Measurements from ENCODE around the gene NDUFA12. TPM values are rescaled to one million over a fixed set of nuclear protein-coding genes. Genes with fewer than 3 reads are reported as not detected.
A peak's percentile ranks its signal among the peaks of the same experiment; 100 is the strongest.

NDUFA12 gene
- total RNA-seq, 4 donors from 2014 or later, result 54.7 to 133 (median 89.0) TPM

DNA sequence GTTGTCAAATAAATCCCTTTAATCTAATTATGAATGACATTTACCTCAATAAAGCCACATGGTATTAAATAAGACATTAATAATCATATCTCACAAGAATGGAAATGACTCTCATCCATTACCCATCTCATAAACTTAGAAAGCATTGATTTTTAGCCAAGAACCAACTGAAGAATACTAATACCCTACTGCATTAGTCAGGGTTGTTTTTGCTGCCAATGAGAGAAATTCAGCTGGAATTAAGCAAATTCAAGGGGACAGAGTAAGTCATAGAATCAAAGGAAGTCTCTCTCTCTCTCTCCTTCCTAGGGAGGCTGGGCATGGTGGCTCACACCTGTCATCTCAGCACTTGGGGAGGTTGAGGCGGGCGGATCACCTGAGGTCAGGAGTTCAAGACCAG lies 41.6 kb downstream of the NDUFA12 start:
- DNase-seq, result no peak
- H3K27me3 ChIP-seq, result no peaks in the 10 kb centered on the region
- H3K4me3 ChIP-seq, result no peak overlapping the region
- H3K9me3 ChIP-seq, result no peaks in the 10 kb centered on the region
- TF ChIP-seq POLR2A (IDR thresholded peaks at IDR 0.05), result no peak
- peaks cover 0 to 4% (median 0%) of the 10 kb centered on the region in 4 donors for H3K4me1 ChIP-seq
- H3K27ac ChIP-seq, result no peak overlapping the region
- H3K36me3 ChIP-seq, result no peaks in the 10 kb centered on the region

DNA sequence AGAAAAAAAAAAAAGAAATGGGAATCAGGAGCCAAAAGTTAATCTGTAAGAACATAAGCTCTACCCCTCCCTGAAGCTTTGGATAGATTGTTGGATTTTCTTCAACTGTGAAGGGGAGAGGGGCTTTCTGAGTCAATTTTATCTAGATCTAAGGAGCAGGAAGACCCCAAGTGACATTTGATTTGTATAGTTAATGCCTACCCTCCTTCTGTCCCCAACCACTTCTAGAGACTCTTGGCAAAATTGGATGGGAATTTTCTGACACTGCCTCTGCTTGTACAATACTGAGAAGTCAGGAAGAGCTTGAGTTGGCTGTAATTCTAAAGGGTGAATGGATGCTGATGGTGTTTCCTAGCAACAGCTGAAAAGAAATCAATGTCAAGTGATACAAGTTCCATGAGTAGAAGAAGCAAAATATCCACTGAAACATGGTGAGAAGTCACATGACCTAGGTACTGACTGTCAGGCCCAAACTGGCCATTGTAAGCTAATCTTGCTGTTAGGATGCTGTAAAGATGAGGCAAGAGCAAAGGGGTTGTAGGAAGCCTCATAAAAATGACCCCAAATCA lies 42.2 kb downstream of the NDUFA12 start:
- no peaks in the 10 kb centered on the region for H3K9me3 ChIP-seq
- H3K27ac ChIP-seq, result no peak overlapping the region
- H3K36me3 ChIP-seq, result no peaks in the 10 kb centered on the region
- H3K4me1 ChIP-seq, result peaks cover 0 to 4% (median 0%) of the 10 kb centered on the region in 4 donors
- DNase-seq, result no peak
- H3K4me3 ChIP-seq, result no peak overlapping the region
- TF ChIP-seq, protein P1, sequence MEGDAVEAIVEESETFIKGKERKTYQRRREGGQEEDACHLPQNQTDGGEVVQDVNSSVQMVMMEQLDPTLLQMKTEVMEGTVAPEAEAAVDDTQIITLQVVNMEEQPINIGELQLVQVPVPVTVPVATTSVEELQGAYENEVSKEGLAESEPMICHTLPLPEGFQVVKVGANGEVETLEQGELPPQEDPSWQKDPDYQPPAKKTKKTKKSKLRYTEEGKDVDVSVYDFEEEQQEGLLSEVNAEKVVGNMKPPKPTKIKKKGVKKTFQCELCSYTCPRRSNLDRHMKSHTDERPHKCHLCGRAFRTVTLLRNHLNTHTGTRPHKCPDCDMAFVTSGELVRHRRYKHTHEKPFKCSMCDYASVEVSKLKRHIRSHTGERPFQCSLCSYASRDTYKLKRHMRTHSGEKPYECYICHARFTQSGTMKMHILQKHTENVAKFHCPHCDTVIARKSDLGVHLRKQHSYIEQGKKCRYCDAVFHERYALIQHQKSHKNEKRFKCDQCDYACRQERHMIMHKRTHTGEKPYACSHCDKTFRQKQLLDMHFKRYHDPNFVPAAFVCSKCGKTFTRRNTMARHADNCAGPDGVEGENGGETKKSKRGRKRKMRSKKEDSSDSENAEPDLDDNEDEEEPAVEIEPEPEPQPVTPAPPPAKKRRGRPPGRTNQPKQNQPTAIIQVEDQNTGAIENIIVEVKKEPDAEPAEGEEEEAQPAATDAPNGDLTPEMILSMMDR (IDR thresholded peaks at IDR 0.05), result no peak
- no peak for TF ChIP-seq POLR2A (IDR thresholded peaks at IDR 0.05)
- H3K27me3 ChIP-seq, result no peaks in the 10 kb centered on the region

DNA sequence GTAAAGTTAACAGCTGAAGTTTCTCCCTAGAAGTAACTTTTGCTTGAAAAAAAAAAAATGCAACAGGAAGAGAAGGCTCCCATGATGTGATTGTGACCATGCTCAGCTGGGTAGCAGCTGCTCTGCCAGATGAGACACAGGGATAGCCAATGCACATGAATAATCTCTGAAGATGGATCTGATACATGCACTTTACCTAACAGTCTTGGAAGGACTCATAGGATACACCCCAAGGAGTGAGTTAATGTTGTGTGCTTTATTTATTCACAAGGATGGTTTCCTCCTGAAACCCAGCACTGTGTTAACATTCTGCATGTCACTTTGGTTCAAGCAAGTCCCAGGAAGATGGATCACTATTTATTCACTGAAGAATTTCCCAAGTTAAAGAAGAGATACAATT lies 46.5 kb downstream of the NDUFA12 start:
- Histone ChIP-seq H3K27me3 (no peaks in the 10 kb centered on the region), H3K4me1 (peaks cover 0 to 13% (median 1%) of the 10 kb centered on the region in 4 donors), H3K9me3 (no peaks in the 10 kb centered on the region), H3K27ac (no peak overlapping the region), H3K4me3 (no peak overlapping the region), H3K36me3 (no peaks in the 10 kb centered on the region)
- no peak for DNase-seq
- TF ChIP-seq POLR2A (IDR thresholded peaks at IDR 0.05), result no peak
- TF ChIP-seq, protein P1 (IDR thresholded peaks at IDR 0.05), result no peak

DNA sequence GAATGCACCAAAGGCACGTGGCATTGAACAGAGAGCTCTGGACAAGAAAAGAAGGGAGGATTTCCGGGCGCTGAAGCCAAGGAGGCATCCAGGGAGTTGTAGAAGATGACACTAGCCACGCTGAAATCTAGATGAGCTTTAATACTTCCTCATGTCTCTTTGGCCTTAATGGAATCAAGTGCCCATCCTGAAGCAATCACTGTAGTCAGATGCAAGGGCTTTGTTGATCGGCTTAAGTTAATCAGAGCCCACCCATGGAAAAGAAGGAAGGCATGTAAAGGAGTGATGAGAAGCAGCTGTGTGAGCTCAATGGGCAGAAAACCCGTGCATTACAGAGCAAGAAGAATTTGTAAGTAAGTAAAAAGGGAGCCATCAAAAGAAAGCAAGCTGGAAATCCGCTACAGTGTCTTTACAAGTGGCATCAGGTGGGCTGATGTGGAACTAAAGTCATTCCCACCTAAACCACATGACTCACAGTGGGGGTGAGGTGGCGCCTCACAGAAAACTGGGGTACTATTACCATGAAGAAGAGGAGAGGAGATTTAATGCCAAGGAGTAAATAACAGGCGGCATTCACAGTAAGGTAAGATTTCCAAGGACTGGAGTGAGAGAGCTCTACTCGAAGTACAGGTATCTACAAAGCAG lies 48.4 kb downstream of the NDUFA12 start:
- Histone ChIP-seq H3K27me3 (no peaks in the 10 kb centered on the region), H3K9me3 (no peaks in the 10 kb centered on the region), H3K36me3 (no peaks in the 10 kb centered on the region), H3K4me3 (no peak overlapping the region), H3K4me1 (peaks cover 0 to 13% (median 1%) of the 10 kb centered on the region in 4 donors), H3K27ac (peak overlapping the region in 3 of 4 donors; percentile 12 to 79 (median 78))
- DNase-seq, result no peak
- no peak for TF ChIP-seq POLR2A (IDR thresholded peaks at IDR 0.05)
- TF ChIP-seq, protein P1 (IDR thresholded peaks at IDR 0.05), result no peak

DNA sequence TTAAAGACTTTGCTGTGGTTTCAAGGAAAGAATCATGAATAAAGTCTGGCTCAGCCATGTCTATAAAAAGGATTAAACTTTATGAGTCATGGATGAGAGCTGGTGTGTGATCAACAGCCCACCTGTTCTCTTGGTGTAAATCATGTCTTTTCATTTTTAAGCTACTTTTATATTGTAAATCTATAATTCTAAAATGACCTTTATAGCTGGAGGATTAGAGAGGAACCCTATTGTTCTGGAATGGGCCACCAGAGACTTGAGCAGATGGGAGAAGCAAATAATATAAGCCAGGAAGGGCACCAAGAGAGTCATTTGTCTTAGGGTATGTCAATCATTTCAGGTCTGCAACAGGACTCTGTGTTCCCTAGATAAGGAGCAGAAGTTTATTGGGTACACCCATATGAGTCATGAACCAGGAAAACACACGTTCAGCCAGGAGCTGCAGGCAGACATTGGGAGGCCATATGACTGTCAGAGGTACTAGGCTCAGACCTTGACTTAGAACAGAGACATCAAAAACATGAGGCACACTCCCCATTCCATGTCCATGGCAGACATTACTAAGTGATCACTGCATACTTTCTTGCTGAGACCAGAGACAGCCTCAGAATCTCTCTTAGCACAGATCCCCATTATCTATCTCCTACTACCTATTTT lies 49.3 kb downstream of the NDUFA12 start:
- TF ChIP-seq POLR2A (IDR thresholded peaks at IDR 0.05), result no peak
- TF ChIP-seq, protein P1 (IDR thresholded peaks at IDR 0.05), result no peak
- Histone ChIP-seq H3K4me3 (no peak overlapping the region), H3K9me3 (no peaks in the 10 kb centered on the region), H3K36me3 (no peaks in the 10 kb centered on the region), H3K27me3 (no peaks in the 10 kb centered on the region), H3K27ac (peak overlapping the region in 3 of 4 donors; percentile 34 to 79 (median 78)), H3K4me1 (peaks cover 0 to 13% (median 1%) of the 10 kb centered on the region in 4 donors)
- DNase-seq, result peak in 1 of 3 donors; percentile 67

DNA sequence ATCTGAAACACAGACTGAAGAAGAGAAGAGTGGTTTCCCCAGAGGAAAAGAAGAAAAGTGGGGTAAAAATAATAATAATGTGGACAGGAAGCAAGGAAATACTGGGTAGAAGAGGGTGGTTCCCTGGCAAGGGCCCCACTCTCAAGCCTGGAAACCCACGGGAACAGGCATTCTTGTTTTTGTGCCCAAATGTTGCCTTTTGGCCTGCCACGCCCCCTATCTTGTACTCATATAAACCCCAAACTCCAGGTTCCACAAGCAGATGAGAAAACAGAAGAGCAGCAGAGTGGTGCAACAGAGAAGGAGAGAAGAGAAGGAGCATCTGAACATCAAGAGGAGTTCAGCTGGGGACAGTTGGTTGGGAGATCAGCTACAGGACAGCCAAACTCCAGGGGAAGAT lies 51.2 kb downstream of the NDUFA12 start:
- peak overlapping the region in 1 of 4 donors; percentile 78 for H3K27ac ChIP-seq
- H3K27me3 ChIP-seq, result no peaks in the 10 kb centered on the region
- no peaks in the 10 kb centered on the region for H3K9me3 ChIP-seq
- no peak for TF ChIP-seq POLR2A (IDR thresholded peaks at IDR 0.05)
- TF ChIP-seq, protein P1 (IDR thresholded peaks at IDR 0.05), result peak in 1 of 6 experiments; percentile 2
- no peak for DNase-seq
- no peak overlapping the region for H3K4me3 ChIP-seq
- no peaks in the 10 kb centered on the region for H3K36me3 ChIP-seq
- H3K4me1 ChIP-seq, result peaks cover 0 to 13% (median 1%) of the 10 kb centered on the region in 4 donors

Data from Peyer's patch (tissue), 4 donors.